ENCODE results near the gene ASPN.

Gene ASPN

GRCh38 chr9:92524881-92525280 is 42.6 kb upstream of the ASPN start:
- ChIA-PET POLR2A (no interaction called here), CTCF (no interaction called here)
- no peaks in the 10 kb centered on the region for H3K36me3 ChIP-seq (ENCODE audit: control insufficient read depth in 2 of 2, insufficient read depth in 1 of 2, low read length in 2 of 2)
- H3K4me3 ChIP-seq (ENCODE audit: low read depth, low read length), result no peak overlapping the region
- no peak overlapping the region for H3K27ac ChIP-seq (ENCODE audit: extremely low read depth, low read depth, low read length)
- no peaks in the 10 kb centered on the region for H3K9me3 ChIP-seq (ENCODE audit: control insufficient read depth, insufficient read depth, low read depth, low read length)
- no peak for TF ChIP-seq ZNF302 (tag by site-specific recombination; IDR thresholded peaks at IDR 0.05; ENCODE audit: low read depth)
- TF ChIP-seq ZNF629 (tag by site-specific recombination; IDR thresholded peaks at IDR 0.05), result no peak
- no peak for TF ChIP-seq GLI2 (tag by site-specific recombination; IDR thresholded peaks at IDR 0.05; ENCODE audit: borderline replicate concordance, low read depth)
- no peak for TF ChIP-seq ZBTB7A (tag by site-specific recombination; IDR thresholded peaks at IDR 0.05; ENCODE audit: low read depth)
- TF ChIP-seq GFI1B (tag by site-specific recombination; IDR thresholded peaks at IDR 0.05), result no peak
- TF ChIP-seq SETDB1 (IDR thresholded peaks at IDR 0.05; ENCODE audit: insufficient read length, low read length), result no peak
- no peak for TF ChIP-seq KLF8 (tag by site-specific recombination; IDR thresholded peaks at IDR 0.05)
- TF ChIP-seq ZBTB1 (tag by site-specific recombination; IDR thresholded peaks at IDR 0.05), result no peak
- no peak for TF ChIP-seq ZNF624 (tag by site-specific recombination; IDR thresholded peaks at IDR 0.05)
- TF ChIP-seq ZNF645 (tag by site-specific recombination; IDR thresholded peaks at IDR 0.05), result no peak
- TF ChIP-seq ZBTB48 (tag by site-specific recombination; IDR thresholded peaks at IDR 0.05), result no peak
- TF ChIP-seq ZNF211 (tag by site-specific recombination; IDR thresholded peaks at IDR 0.05; ENCODE audit: low read depth), result no peak
- TF ChIP-seq SP3 (tag by site-specific recombination; IDR thresholded peaks at IDR 0.05), result no peak
- TF ChIP-seq ZNF292 (tag by site-specific recombination; IDR thresholded peaks at IDR 0.05; ENCODE audit: borderline replicate concordance, low read depth), result no peak
- TF ChIP-seq ZNF404 (tag by site-specific recombination; IDR thresholded peaks at IDR 0.05), result no peak
- no peak for TF ChIP-seq SCRT2 (tag by site-specific recombination; IDR thresholded peaks at IDR 0.05)
- TF ChIP-seq ZNF510 (tag by site-specific recombination; IDR thresholded peaks at IDR 0.05; ENCODE audit: insufficient replicate concordance), result no peak
- TF ChIP-seq ZNF843 (tag by site-specific recombination; IDR thresholded peaks at IDR 0.05), result no peak
- TF ChIP-seq ZNF221 (tag by site-specific recombination; IDR thresholded peaks at IDR 0.05; ENCODE audit: borderline replicate concordance), result no peak
- TF ChIP-seq IKZF3 (tag by site-specific recombination; IDR thresholded peaks at IDR 0.05), result no peak
- H3K4me1 ChIP-seq (ENCODE audit: control insufficient read depth, insufficient read depth, low read length), result no peaks in the 10 kb centered on the region

DNA sequence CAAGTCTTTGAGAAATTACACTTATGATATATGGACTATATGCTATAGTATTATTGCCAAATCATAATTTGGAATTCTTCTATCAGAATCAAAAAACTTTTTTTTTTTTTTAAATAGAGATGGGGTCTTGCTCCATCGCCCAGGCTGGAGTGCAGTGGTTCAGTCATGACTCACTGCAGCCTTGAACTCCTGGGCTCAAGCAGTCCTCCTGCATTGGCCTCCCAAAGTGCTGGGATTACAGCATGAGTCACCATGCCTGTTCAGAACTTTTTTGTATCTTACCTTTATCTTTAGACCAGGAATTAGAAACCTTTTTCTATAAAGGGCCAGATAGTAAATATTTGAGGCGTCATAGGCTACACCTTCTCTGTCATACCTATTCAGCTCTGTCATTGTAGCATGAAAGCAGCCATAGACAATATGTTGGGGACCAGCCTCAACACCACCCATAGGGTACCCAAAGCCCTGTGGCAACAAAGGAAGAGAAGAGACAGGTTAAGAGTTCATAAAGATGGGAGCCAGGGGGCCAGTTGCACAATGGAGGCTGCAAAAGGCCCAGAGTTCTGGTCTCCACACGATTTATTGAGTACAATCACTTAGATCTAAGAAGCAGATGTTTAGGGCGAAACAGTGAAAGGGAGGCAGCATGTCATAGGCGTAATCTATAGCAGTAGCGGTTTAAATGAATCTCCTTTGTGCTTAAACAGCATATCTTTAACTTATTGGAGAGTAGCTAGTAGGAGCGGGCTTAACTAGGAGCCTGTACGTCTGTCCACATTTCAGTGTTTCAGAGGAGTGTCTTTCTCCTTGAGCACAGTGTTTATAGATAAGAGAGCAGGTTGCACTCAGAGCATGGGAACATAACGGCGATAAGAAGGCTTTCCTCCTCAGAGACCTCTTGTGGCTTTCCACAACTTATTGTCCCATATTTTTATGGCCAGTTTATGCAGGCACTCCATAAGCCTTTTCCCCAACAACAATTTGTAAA is 41.0 kb upstream of the ASPN start:
- Histone ChIP-seq H3K4me3 (ENCODE audit: low read depth, low read length) (no peak overlapping the region), H3K36me3 (ENCODE audit: control insufficient read depth in 2 of 2, insufficient read depth in 1 of 2, low read length in 2 of 2) (no peaks in the 10 kb centered on the region), H3K27ac (ENCODE audit: extremely low read depth, low read depth, low read length) (no peak overlapping the region), H3K4me1 (ENCODE audit: control insufficient read depth, insufficient read depth, low read length) (no peaks in the 10 kb centered on the region), H3K9me3 (ENCODE audit: control insufficient read depth, insufficient read depth, low read depth, low read length) (no peaks in the 10 kb centered on the region)
- POLR2A ChIA-PET, result no interaction called here
- CTCF ChIA-PET, result no interaction called here
- no peak for TF ChIP-seq ZNF658 (tag by site-specific recombination; IDR thresholded peaks at IDR 0.05)
- TF ChIP-seq, protein P1, sequence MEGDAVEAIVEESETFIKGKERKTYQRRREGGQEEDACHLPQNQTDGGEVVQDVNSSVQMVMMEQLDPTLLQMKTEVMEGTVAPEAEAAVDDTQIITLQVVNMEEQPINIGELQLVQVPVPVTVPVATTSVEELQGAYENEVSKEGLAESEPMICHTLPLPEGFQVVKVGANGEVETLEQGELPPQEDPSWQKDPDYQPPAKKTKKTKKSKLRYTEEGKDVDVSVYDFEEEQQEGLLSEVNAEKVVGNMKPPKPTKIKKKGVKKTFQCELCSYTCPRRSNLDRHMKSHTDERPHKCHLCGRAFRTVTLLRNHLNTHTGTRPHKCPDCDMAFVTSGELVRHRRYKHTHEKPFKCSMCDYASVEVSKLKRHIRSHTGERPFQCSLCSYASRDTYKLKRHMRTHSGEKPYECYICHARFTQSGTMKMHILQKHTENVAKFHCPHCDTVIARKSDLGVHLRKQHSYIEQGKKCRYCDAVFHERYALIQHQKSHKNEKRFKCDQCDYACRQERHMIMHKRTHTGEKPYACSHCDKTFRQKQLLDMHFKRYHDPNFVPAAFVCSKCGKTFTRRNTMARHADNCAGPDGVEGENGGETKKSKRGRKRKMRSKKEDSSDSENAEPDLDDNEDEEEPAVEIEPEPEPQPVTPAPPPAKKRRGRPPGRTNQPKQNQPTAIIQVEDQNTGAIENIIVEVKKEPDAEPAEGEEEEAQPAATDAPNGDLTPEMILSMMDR (tag by site-specific recombination; IDR thresholded peaks at IDR 0.05), result no peak
- no peak for TF ChIP-seq ZNF155 (tag by site-specific recombination; IDR thresholded peaks at IDR 0.05)
- no peak for TF ChIP-seq ZNF561 (tag by site-specific recombination; IDR thresholded peaks at IDR 0.05; ENCODE audit: borderline replicate concordance)
